ENCODE measurements around the gene ADARB1. TPM values are rescaled to one million over a fixed set of nuclear protein-coding genes. Genes with fewer than 3 reads are reported as not detected.

Gene ADARB1
- total RNA-seq, 1 experiment from 2014 or later: 5.0 TPM

DNA sequence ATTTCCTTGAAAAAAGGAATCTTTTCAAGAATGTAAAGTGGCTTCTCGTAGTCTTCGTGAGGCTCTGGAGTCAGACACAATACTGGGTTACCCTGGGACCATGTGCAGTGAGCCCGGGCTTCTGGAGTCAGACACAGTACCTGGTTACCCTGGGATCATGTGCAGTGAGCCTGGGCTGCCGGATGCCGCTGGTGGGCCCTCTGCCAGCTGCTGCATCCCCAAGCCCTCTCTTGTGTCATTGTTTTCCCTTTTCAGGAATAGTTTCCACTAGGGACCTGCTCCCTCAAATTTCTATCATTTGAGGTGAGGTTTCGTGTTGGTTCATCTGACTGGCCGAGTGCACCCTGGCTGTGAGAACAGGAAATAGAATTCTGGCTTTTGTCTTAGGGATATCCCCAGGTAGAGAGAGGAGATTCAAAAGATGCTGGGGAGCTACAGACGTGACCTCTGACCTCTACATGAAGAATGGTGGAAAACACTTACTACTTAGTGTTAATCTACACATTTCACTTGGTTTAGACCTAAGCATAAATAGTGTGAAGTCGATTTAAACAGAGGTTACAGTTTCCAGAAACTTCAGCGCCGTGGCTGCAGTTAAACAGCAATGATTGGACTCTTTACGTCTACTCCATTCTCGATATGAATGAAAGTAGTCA is 10.6 kb downstream of the ADARB1 start:
- DNase-seq (ENCODE audit: low read depth): no peak
- in situ Hi-C loops (cut with HindIII; ENCODE audit: low pct_unique_long_range_greater_than_20kb, low sequenced_read_pairs): no loop called here

DNA sequence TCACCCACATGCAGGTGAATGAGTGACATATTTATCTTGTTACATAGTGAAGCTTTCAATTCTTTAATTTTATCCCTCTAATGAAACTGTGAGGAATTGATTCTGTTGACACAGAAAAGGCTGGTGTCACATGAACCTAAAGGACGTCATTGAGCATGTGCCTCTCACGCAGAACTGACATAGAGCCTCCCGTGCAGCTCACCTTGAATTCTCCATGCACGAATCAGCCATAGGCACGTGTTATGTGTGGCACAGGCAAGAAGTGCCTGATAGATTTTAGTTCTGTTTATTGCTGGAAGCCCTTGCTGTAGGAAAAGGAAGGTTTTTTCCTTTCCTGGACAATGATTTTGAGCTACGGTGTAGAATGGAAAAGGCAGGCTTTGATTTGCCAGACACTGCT is 11.3 kb downstream of the ADARB1 start:
- in situ Hi-C loops (cut with HindIII; ENCODE audit: low pct_unique_long_range_greater_than_20kb, low sequenced_read_pairs): no loop called here
- no peak for DNase-seq (ENCODE audit: low read depth)

- no peak for DNase-seq (ENCODE audit: low read depth)
Measured at GRCh38 chr21:45086337-45086958, 12.1 kb downstream of the ADARB1 start.

GRCh38 chr21:45087022-45087823 is 12.8 kb downstream of the ADARB1 start:
- DNase-seq (ENCODE audit: low read depth): no peak
- in situ Hi-C loops (cut with HindIII; ENCODE audit: low pct_unique_long_range_greater_than_20kb, low sequenced_read_pairs): no loop called here

More at GRCh38 chr21:45086337-45086958, 12.1 kb downstream of the ADARB1 start:
- in situ Hi-C loops (cut with HindIII; ENCODE audit: low pct_unique_long_range_greater_than_20kb, low sequenced_read_pairs): no loop called here

GRCh38 chr21:45088116-45088515 is 13.7 kb downstream of the ADARB1 start:
- in situ Hi-C loops (cut with HindIII; ENCODE audit: low pct_unique_long_range_greater_than_20kb, low sequenced_read_pairs): no loop called here

GRCh38 chr21:45088729-45089128 is 14.3 kb downstream of the ADARB1 start:
- no peak for DNase-seq (ENCODE audit: low read depth)
- in situ Hi-C loops (cut with HindIII; ENCODE audit: low pct_unique_long_range_greater_than_20kb, low sequenced_read_pairs): no loop called here

More at GRCh38 chr21:45088116-45088515, 13.7 kb downstream of the ADARB1 start:
- DNase-seq (ENCODE audit: low read depth): no peak

- in situ Hi-C loops (cut with HindIII; ENCODE audit: low pct_unique_long_range_greater_than_20kb, low sequenced_read_pairs): no loop called here
- DNase-seq (ENCODE audit: low read depth): no peak
Measured at GRCh38 chr21:45089964-45090363, 15.6 kb downstream of the ADARB1 start.

DNA sequence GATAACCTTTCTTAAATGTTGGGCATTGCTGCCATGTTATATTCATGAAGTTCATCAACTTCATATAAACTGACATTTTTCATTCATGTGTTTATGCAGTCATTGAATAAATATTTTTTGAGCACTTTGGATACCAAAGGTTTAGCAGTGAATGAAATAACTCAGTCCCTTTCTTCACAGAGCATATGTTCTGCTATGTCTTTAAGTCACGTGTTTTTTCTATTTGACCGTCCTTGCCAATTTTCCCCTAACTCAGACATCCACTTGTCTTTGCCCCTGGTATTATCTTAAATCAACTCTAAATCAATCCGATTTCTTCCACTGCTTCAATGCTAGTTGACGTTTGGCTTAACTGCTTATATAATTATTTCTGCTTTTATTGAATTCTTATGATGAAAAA is 16.6 kb downstream of the ADARB1 start:
- DNase-seq (ENCODE audit: low read depth): no peak

GRCh38 chr21:45091550-45092322 is 17.4 kb downstream of the ADARB1 start:
- in situ Hi-C loops (cut with HindIII; ENCODE audit: low pct_unique_long_range_greater_than_20kb, low sequenced_read_pairs): no loop called here
- no peak for DNase-seq (ENCODE audit: low read depth)

More for the DNA sequence above, 16.6 kb downstream of the ADARB1 start:
- in situ Hi-C loops (cut with HindIII; ENCODE audit: low pct_unique_long_range_greater_than_20kb, low sequenced_read_pairs): no loop called here

DNA sequence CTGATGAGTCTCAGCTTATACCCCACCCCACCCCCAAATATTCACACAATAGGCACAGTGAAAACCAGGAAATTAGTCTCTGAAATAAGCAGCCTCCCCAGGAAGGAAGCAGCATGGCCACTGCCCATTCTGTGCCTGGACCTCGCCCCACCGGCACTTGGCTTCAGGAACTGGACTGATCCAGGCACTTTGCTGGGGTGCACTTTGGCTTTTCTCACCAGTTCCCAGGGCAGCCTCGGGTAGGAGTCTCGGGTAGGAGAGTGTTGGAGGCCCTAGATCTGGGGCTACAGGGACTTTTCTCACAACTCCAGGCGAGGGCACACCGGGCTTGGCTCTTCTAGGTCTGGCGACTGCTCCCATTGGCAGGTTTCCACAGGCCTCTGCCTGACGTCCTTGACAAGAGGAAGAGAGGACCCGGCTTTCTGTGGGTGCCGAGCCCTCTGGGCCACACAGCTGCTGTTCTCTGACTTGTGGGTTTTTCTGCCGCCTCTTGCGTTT is 18.7 kb downstream of the ADARB1 start:
- DNase-seq (ENCODE audit: low read depth): no peak
- in situ Hi-C loops (cut with HindIII; ENCODE audit: low pct_unique_long_range_greater_than_20kb, low sequenced_read_pairs): no loop called here

DNA sequence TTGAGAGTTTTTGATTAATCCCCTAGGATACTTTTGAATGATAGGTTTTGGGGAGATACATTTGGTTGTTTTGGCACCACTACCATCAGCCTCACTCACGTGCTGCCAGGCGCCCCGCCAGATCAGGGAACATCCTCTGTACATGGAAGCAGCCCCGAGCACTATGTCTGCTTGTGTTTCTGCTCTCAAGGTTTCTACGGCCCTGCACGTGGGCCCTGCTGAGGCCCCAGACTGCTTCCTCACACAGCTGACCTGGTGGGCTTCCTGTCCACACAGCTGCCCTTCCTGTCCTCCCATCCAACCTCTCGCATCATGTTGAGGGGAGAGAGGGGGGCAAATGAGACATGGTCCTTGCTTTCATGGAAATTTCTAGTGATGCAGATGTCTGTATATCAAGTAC is 20.0 kb downstream of the ADARB1 start:
- in situ Hi-C loops (cut with HindIII; ENCODE audit: low pct_unique_long_range_greater_than_20kb, low sequenced_read_pairs): no loop called here
- no peak for DNase-seq (ENCODE audit: low read depth)

- in situ Hi-C loops (cut with HindIII; ENCODE audit: low pct_unique_long_range_greater_than_20kb, low sequenced_read_pairs): no loop called here
- no peak for DNase-seq (ENCODE audit: low read depth)
Measured at GRCh38 chr21:45095505-45095904, 21.1 kb downstream of the ADARB1 start.

GRCh38 chr21:45096217-45096616 is 21.8 kb downstream of the ADARB1 start:
- in situ Hi-C loops (cut with HindIII; ENCODE audit: low pct_unique_long_range_greater_than_20kb, low sequenced_read_pairs): no loop called here
- DNase-seq (ENCODE audit: low read depth): no peak

DNA sequence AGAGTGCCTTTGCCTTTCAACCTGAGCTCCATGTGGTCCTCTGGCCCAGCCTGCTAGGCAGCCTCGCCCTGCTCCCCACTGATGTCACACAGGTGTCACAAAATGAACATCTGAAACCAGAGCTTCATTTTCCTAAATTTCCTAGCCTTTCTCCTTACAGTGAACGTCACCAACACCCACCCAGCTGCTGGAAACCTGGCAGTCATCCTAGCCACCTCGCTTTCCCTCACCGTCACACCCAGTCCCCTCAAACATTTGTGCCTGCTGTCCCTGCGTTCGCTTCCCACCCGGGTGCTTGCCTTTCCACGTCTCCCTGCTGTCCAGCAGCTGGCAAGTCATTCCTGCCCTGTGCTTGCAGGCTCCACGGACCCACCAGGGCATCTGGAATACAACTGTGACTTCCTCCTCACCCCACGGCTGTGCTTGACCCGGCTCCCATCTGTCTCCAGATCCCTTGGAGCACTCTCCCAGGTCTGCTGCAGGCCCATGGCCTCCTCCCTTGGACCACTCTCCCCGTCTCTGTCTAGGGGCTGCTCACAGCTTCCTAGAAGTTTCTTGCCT is 23.5 kb downstream of the ADARB1 start:
- in situ Hi-C loops (cut with HindIII; ENCODE audit: low pct_unique_long_range_greater_than_20kb, low sequenced_read_pairs): no loop called here
- no peak for DNase-seq (ENCODE audit: low read depth)

- in situ Hi-C loops (cut with HindIII; ENCODE audit: low pct_unique_long_range_greater_than_20kb, low sequenced_read_pairs): no loop called here
- DNase-seq (ENCODE audit: low read depth): no peak
Measured at GRCh38 chr21:45098867-45099266, 24.5 kb downstream of the ADARB1 start.

- in situ Hi-C loops (cut with HindIII; ENCODE audit: low pct_unique_long_range_greater_than_20kb, low sequenced_read_pairs): no loop called here
- no peak for DNase-seq (ENCODE audit: low read depth)
Measured at GRCh38 chr21:45099571-45099970, 25.2 kb downstream of the ADARB1 start.

DNA sequence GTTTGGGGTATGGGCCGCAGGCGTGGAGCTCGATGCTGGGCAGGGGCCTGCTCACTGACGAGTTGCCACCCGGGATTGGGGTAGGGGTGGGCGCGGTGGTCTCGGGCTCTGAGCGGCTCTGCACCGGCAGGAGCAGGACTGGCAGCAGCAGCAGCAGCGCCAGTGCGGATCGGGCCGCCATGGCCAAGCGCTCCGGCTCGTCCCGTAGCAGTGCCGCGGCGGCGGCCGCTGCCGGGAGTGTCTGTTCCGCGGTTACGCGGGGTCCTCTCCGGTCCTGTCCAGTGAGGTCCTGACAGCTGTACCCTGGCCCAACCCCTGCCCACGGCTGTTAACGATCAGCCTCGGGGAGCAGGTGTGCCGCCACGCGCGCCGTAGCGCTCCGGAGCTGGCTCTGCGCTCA is 26.5 kb downstream of the ADARB1 start:
- in situ Hi-C loops (cut with HindIII; ENCODE audit: low pct_unique_long_range_greater_than_20kb, low sequenced_read_pairs): no loop called here
- DNase-seq (ENCODE audit: low read depth): no peak

GRCh38 chr21:45102391-45102932 is 28.1 kb downstream of the ADARB1 start:
- in situ Hi-C loops (cut with HindIII; ENCODE audit: low pct_unique_long_range_greater_than_20kb, low sequenced_read_pairs): no loop called here
- peak; percentile 38 for DNase-seq (ENCODE audit: low read depth)
